PC-9 (cell line): ENCODE measurements around the gene ZBTB43. TPM values are rescaled to one million over a fixed set of nuclear protein-coding genes. Genes with fewer than 3 reads are reported as not detected.
"Not testable (repeated sequence)": the region's sequence is repeated elsewhere in the genome, so short reads cannot be mapped to it uniquely, and the experiment has no call there.

Experiments
- BruUV-seq: library from RNA; stranded (reverse); fragments of 400-500 nt; replicated peaks from 2 replicates; lab custom pipeline; 2021; lab: Mats Ljungman, UMichigan
- CTCF ChIA-PET: fragments of 300-600 bp; sonication (Branson Sonifier 250); formaldehyde crosslinking; loops from one replicate; lab custom pipeline; 2022; ENCODE audit warnings: antibody characterized with exemption; lab: Charles Lee
- POLR2A ChIA-PET: fragments of 300-600 bp; sonication (Branson Sonifier 250); formaldehyde crosslinking; loops from one replicate; lab custom pipeline; 2022; ENCODE audit warnings: antibody characterized with exemption; ENCODE audit not compliant: unreplicated experiment; lab: Charles Lee
- DNase-seq, 2 experiments: peaks; one replicate each; pipeline versions ENCODE4 v3.0.0 to v3.0.0-alpha.2; 2015 to 2022; ENCODE audit warnings: mixed read lengths in 1 of 2
- H2AFZ ChIP-seq: fragments of 200-600 bp; sonication (generic); 2 replicates; pipeline ENCODE4 v1.8.1; 2017; ENCODE audit warnings: antibody characterized with exemption
- H3F3A ChIP-seq: fragments of 200-600 bp; sonication (generic); 2 replicates; pipeline ENCODE4 v1.8.1; 2017; ENCODE audit warnings: antibody characterized with exemption, mild to moderate bottlenecking, low read depth; ENCODE audit not compliant: insufficient read depth
- H3K27ac ChIP-seq: fragments of 200-600 bp; sonication (generic); 2 replicates; pipeline ENCODE4 v1.6.1; 2016; ENCODE audit warnings: mixed run types
- H3K27me3 ChIP-seq: fragments of 200-600 bp; sonication (generic); 2 replicates; pipeline ENCODE4 v1.6.1; 2016; ENCODE audit warnings: low read depth, mixed run types; ENCODE audit not compliant: insufficient read depth
- H3K36me3 ChIP-seq: fragments of 200-600 bp; sonication (generic); 2 replicates; pipeline ENCODE4 v1.6.1; 2016; ENCODE audit warnings: low read depth, mixed run types
- H3K4me1 ChIP-seq: fragments of 200-600 bp; sonication (generic); replicated peaks from 2 replicates; pipeline ENCODE4 v1.6.1; 2016; ENCODE audit warnings: mixed run types; ENCODE audit not compliant: insufficient read depth
- H3K4me2 ChIP-seq: fragments of 200-600 bp; sonication (generic); 2 replicates; pipeline ENCODE4 v1.6.1; 2017; ENCODE audit warnings: mixed run types
- H3K4me3 ChIP-seq: fragments of 200-600 bp; sonication (generic); 2 replicates; pipeline ENCODE4 v1.6.1; 2016; ENCODE audit warnings: mixed run types
- H3K79me2 ChIP-seq: fragments of 200-600 bp; sonication (generic); 2 replicates; pipeline ENCODE4 v1.6.1; 2017; ENCODE audit warnings: low read depth, mixed run types
- H3K9me2 ChIP-seq: fragments of 200-600 bp; sonication (generic); 2 replicates; pipeline ENCODE4 v1.8.1; 2017; ENCODE audit warnings: mild to moderate bottlenecking; ENCODE audit not compliant: insufficient read depth
- H3K9me3 ChIP-seq: fragments of 200-600 bp; sonication (generic); 2 replicates; pipeline ENCODE4 v1.8.1; 2016; ENCODE audit warnings: low read depth; ENCODE audit not compliant: insufficient read depth
- H4K20me1 ChIP-seq: fragments of 200-600 bp; sonication (generic); 2 replicates; pipeline ENCODE4 v1.8.1; 2017; ENCODE audit not compliant: insufficient read depth
- EZH2 ChIP-seq: fragments of 200-600 bp; sonication (generic); IDR thresholded peaks from 2 replicates; pipeline ENCODE4 v1.8.0; 2017; ENCODE audit warnings: antibody characterized with exemption, low read depth
- intact Hi-C: fragments of 100-400 bp; cut with micrococcal nuclease; formaldehyde crosslinking; loops from one replicate; pipeline ENCODE4 v1.10.0; 2022; ENCODE audit not compliant: unreplicated experiment
- total RNA-seq: library from RNA; stranded (reverse); gene quantifications from 2 replicates; pipeline ENCODE4 v1.2.3, GENCODE V29; 2021
- TF ChIP-seq, protein P1 (sequence below): fragments of 200-600 bp; sonication (generic); conservative IDR thresholded peaks from 2 replicates; pipeline ENCODE4 v1.6.1; 2017; ENCODE audit warnings: mixed run types, antibody characterized with exemption, mild to moderate bottlenecking, moderate library complexity

The ZBTB43 gene
- total RNA-seq, 1 experiment from 2014 or later: 18.4 TPM

DNA sequence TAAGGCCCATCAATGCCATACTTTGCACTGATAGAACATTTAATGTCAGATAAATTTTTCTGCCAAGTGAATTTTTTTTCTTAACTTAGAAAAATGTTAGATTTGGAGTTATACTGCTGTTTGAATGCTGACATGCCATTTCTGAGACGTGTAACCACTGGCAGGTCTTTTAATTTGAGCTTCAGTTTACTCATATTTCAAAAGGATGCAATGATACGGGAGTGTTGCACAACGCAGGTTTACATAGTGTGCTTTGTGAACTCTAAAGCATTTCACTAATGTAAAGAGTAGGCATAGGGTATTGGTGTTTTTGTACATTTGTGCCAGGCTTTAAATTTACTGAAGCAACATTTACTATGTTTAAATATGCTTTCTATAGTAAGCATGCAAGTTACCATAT is 4.2 kb downstream of the ZBTB43 start:
- ChIA-PET POLR2A (no interaction called here), CTCF (no interaction called here)
- peak in 1 of 2 experiments; percentile 67 for DNase-seq
- Histone ChIP-seq H3K79me2 (peaks cover 79% of the 10 kb centered on the region), H3K9me3 (peaks cover 5% of the 10 kb centered on the region; the same call in 1 of the 2 replicates), H3K9me2 (no peaks in the 10 kb centered on the region), H3F3A (peaks cover 16% of the 10 kb centered on the region; the same call in 1 of the 2 replicates), H3K27ac (peak overlapping the region; percentile 48), H3K36me3 (peaks cover 36% of the 10 kb centered on the region), H3K27me3 (no peaks in the 10 kb centered on the region), H4K20me1 (peaks cover 32% of the 10 kb centered on the region), H3K4me1 (peaks cover 34% of the 10 kb centered on the region), H3K4me3 (no peak overlapping the region), H2AFZ (no peak overlapping the region), H3K4me2 (peak overlapping the region; percentile 48)
- intact Hi-C loops: no loop called here
- TF ChIP-seq, protein P1, sequence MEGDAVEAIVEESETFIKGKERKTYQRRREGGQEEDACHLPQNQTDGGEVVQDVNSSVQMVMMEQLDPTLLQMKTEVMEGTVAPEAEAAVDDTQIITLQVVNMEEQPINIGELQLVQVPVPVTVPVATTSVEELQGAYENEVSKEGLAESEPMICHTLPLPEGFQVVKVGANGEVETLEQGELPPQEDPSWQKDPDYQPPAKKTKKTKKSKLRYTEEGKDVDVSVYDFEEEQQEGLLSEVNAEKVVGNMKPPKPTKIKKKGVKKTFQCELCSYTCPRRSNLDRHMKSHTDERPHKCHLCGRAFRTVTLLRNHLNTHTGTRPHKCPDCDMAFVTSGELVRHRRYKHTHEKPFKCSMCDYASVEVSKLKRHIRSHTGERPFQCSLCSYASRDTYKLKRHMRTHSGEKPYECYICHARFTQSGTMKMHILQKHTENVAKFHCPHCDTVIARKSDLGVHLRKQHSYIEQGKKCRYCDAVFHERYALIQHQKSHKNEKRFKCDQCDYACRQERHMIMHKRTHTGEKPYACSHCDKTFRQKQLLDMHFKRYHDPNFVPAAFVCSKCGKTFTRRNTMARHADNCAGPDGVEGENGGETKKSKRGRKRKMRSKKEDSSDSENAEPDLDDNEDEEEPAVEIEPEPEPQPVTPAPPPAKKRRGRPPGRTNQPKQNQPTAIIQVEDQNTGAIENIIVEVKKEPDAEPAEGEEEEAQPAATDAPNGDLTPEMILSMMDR: no peak
- no peak for TF ChIP-seq EZH2
- BruUV-seq: no TSS peak

DNA sequence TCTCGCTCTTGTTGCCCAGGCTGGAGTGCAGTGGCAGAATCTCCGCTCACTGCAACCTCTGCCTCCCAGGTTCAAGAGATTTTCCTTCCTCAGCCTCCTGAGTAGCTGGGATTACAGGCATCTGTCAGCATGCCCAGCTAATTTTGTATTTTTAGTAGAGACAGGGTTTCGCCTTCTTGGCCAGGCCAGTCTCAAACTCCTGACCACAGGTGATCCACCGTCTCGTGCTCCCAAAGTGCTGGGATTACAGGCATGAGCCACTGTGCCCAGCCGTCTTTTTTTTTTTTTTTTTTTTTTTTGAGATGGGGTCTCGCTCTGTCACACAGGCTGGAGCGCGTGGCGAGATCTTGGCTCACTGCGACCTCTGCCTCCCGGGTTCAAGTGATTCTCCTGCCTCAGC is 5.4 kb downstream of the ZBTB43 start:
- CTCF ChIA-PET: not testable (repeated sequence)
- H3K36me3 ChIP-seq: peaks cover 37% of the 10 kb centered on the region

GRCh38 chr9:126813072-126813471 is 8.2 kb downstream of the ZBTB43 start:
- Histone ChIP-seq H3K4me2 (no peak overlapping the region), H3K27me3 (no peaks in the 10 kb centered on the region), H3K27ac (no peak overlapping the region), H3K79me2 (peaks cover 64% of the 10 kb centered on the region), H4K20me1 (peaks cover 7% of the 10 kb centered on the region), H3K9me2 (no peaks in the 10 kb centered on the region), H3K36me3 (peaks cover 53% of the 10 kb centered on the region), H3K9me3 (peaks cover 8% of the 10 kb centered on the region; the same call in 1 of the 2 replicates), H3K4me1 (peaks cover 14% of the 10 kb centered on the region), H2AFZ (no peak overlapping the region), H3K4me3 (no peak overlapping the region), H3F3A (no peaks in the 10 kb centered on the region)
- CTCF ChIA-PET: interaction anchor here (0.7 kb wide), 1 partner anchor 86 kb away, joined by 4 read pairs; no protein-coding TSS in a partner anchor
- POLR2A ChIA-PET: no interaction called here
- no peak for TF ChIP-seq EZH2
- TF ChIP-seq, protein P1: no peak
- no TSS peak for BruUV-seq
- intact Hi-C loops: no loop called here
- DNase-seq: no peak

More for the DNA sequence above, 5.4 kb downstream of the ZBTB43 start:
- H3K4me2 ChIP-seq, H3K9me3 ChIP-seq, H3K4me3 ChIP-seq, BruUV-seq, H3K27ac ChIP-seq, POLR2A ChIA-PET, H2AFZ ChIP-seq, DNase-seq, intact Hi-C loops, H3K27me3 ChIP-seq, H3K9me2 ChIP-seq: not testable (repeated sequence)
- H4K20me1 ChIP-seq: peaks cover 32% of the 10 kb centered on the region
- peaks cover 80% of the 10 kb centered on the region for H3K79me2 ChIP-seq
- peaks cover 16% of the 10 kb centered on the region; the same call in 1 of the 2 replicates for H3F3A ChIP-seq
- H3K4me1 ChIP-seq: peaks cover 34% of the 10 kb centered on the region

DNA sequence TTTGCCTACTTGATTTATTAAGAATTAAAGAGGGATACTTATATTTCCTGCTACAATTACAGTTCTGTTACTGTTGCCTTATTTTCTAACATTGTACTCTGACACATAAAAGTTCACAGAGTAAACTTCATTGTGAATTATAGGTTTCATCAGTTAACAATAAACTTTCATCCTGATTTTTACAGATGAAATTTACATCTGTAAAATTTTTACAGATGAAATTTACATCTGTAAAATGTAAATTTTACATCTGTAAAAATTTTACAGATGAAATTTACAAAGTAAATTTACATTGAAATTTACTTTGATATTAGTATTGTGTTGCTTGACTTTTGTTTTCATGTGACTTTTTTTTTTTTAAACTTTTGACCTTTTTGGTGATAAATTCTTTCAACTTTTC is 9.3 kb downstream of the ZBTB43 start:
- H3K79me2 ChIP-seq: peaks cover 61% of the 10 kb centered on the region
- H4K20me1 ChIP-seq: peaks cover 5% of the 10 kb centered on the region; the same call in 1 of the 2 replicates
- H3K4me2 ChIP-seq: no peak overlapping the region
- CTCF ChIA-PET: no interaction called here
- TF ChIP-seq EZH2: no peak
- TF ChIP-seq, protein P1: no peak
- peaks cover 4% of the 10 kb centered on the region for H3K4me1 ChIP-seq
- H3K9me2 ChIP-seq: no peaks in the 10 kb centered on the region
- H3K27me3 ChIP-seq: no peaks in the 10 kb centered on the region
- no peak overlapping the region for H2AFZ ChIP-seq
- intact Hi-C loops: no loop called here
- H3K4me3 ChIP-seq: no peak overlapping the region
- H3F3A ChIP-seq: no peaks in the 10 kb centered on the region
- H3K36me3 ChIP-seq: peaks cover 58% of the 10 kb centered on the region
- BruUV-seq: no TSS peak
- no peak overlapping the region for H3K27ac ChIP-seq
- POLR2A ChIA-PET: no interaction called here
- peaks cover 12% of the 10 kb centered on the region; the same call in 1 of the 2 replicates for H3K9me3 ChIP-seq
- DNase-seq: no peak

- DNase-seq, H2AFZ ChIP-seq, H3K4me3 ChIP-seq, POLR2A ChIA-PET, BruUV-seq, H3K4me1 ChIP-seq, intact Hi-C loops, H3K9me2 ChIP-seq, H3K27me3 ChIP-seq, H3F3A ChIP-seq, H3K4me2 ChIP-seq, H3K27ac ChIP-seq, CTCF ChIA-PET: not testable (repeated sequence)
- H3K36me3 ChIP-seq: peaks cover 45% of the 10 kb centered on the region
- H4K20me1 ChIP-seq: peaks cover 15% of the 10 kb centered on the region
- peaks cover 53% of the 10 kb centered on the region for H3K79me2 ChIP-seq
- H3K9me3 ChIP-seq: peaks cover 12% of the 10 kb centered on the region; the same call in 1 of the 2 replicates
Measured at GRCh38 chr9:126817615-126818014, 12.8 kb downstream of the ZBTB43 start.
